GM21619 (cell line): ENCODE results near the gene ASCC1.

Experiments
- ATAC-seq: cut with Tn5 transposase; IDR thresholded peaks from one replicate; pipeline ENCODE4 v1.9.1; 2021; ENCODE audit not compliant: unreplicated experiment

Gene ASCC1

GRCh38 chr10:72105098-72105475, 111.0 kb downstream of the ASCC1 start:
- no peak for ATAC-seq

- no peak for ATAC-seq
Measured at GRCh38 chr10:72104472-72105097, 111.5 kb downstream of the ASCC1 start.

GRCh38 chr10:72099600-72099921, 116.5 kb downstream of the ASCC1 start:
- ATAC-seq: no peak

- no peak for ATAC-seq
Measured at GRCh38 chr10:72098836-72099599, 117.1 kb downstream of the ASCC1 start.

GRCh38 chr10:72098301-72098835, 117.7 kb downstream of the ASCC1 start:
- no peak for ATAC-seq

- no peak for ATAC-seq
Measured at GRCh38 chr10:72097448-72098300, 118.4 kb downstream of the ASCC1 start.

- no peak for ATAC-seq
Measured at GRCh38 chr10:72096115-72097000, 119.7 kb downstream of the ASCC1 start.

GRCh38 chr10:72095195-72095594, 120.9 kb downstream of the ASCC1 start:
- ATAC-seq: no peak

GRCh38 chr10:72094574-72094973, 121.5 kb downstream of the ASCC1 start:
- ATAC-seq: no peak

- ATAC-seq: no peak
Measured at GRCh38 chr10:72093450-72093849, 122.6 kb downstream of the ASCC1 start.

- no peak for ATAC-seq
Measured at GRCh38 chr10:72092987-72093386, 123.1 kb downstream of the ASCC1 start.

- ATAC-seq: no peak
Measured at GRCh38 chr10:72092171-72092924, 123.7 kb downstream of the ASCC1 start.

- ATAC-seq: no peak
Measured at GRCh38 chr10:72090326-72090725, 125.8 kb downstream of the ASCC1 start.

GRCh38 chr10:72089618-72090017, 126.5 kb downstream of the ASCC1 start:
- ATAC-seq: no peak

- ATAC-seq: no peak
Measured at GRCh38 chr10:72088889-72089575, 127.0 kb downstream of the ASCC1 start.

GRCh38 chr10:72087969-72088888, 127.8 kb downstream of the ASCC1 start, which contains the start of gene SPOCK2:
SPOCK2 (minus strand) TSS chr10:72088551; CDS start chr10:72088328, 223 bp downstream.
- ATAC-seq: no peak

GRCh38 chr10:72087392-72087968, 128.6 kb downstream of the ASCC1 start:
- ATAC-seq: no peak
